Neural crest cell (in vitro differentiated cells): ENCODE data around the gene OBSCN. TPM values are rescaled to one million over a fixed set of nuclear protein-coding genes. Genes with fewer than 3 reads are reported as not detected.

Experiments used
- DNase-seq: peaks from one replicate; pipeline ENCODE4 v3.0.0; 2021; ENCODE audit warnings: low read depth, mixed read lengths, low spot score
- H3K27ac Mint-ChIP-seq: one replicate; pipeline ENCODE4 v1.8.0; 2021; ENCODE audit warnings: mild to moderate bottlenecking, mixed read lengths; ENCODE audit not compliant: unreplicated experiment
- H3K27me3 Mint-ChIP-seq: 2 replicates; pipeline ENCODE4 v1.8.0; 2021; ENCODE audit warnings: low read depth, mild to moderate bottlenecking, mixed read lengths
- H3K36me3 Mint-ChIP-seq: 2 replicates; pipeline ENCODE4 v1.8.0; 2021; ENCODE audit warnings: low read depth, mild to moderate bottlenecking, mixed read lengths
- H3K4me1 Mint-ChIP-seq: 2 replicates; pipeline ENCODE4 v1.8.0; 2021; ENCODE audit warnings: mixed read lengths
- H3K4me3 Mint-ChIP-seq: one replicate; pipeline ENCODE4 v1.8.0; 2021; ENCODE audit warnings: mild to moderate bottlenecking, mixed read lengths
- H3K9me3 Mint-ChIP-seq: 2 replicates; pipeline ENCODE4 v1.8.0; 2021; ENCODE audit warnings: mixed read lengths
- CTCF ChIP-seq: fragments of 200-600 bp; sonication (generic); conservative IDR thresholded peaks from 2 replicates; pipeline ENCODE4 v1.5.0; 2021; ENCODE audit warnings: antibody characterized with exemption, mild to moderate bottlenecking
- total RNA-seq: library from RNA; stranded (reverse); gene quantifications from 2 replicates; pipeline ENCODE4 v1.2.1, GENCODE V29; 2021

The OBSCN gene
- total RNA-seq, 1 donor from 2014 or later = 40.1 TPM

- H3K4me1 Mint-ChIP-seq = no peaks in the 10 kb centered on the region
- no peak overlapping the region for H3K27ac Mint-ChIP-seq
- no peaks in the 10 kb centered on the region for H3K27me3 Mint-ChIP-seq
- DNase-seq = no peak
- H3K4me3 Mint-ChIP-seq = no peak overlapping the region
- H3K36me3 Mint-ChIP-seq = no peaks in the 10 kb centered on the region
- TF ChIP-seq CTCF = no peak
- no peaks in the 10 kb centered on the region for H3K9me3 Mint-ChIP-seq
These were observed 33.1 kb upstream of the OBSCN start for GRCh38 chr1:228174482-228175315.

GRCh38 chr1:228175316-228176023, 32.4 kb upstream of the OBSCN start:
- Mint-ChIP-seq H3K27ac (no peak overlapping the region), H3K9me3 (no peaks in the 10 kb centered on the region), H3K27me3 (no peaks in the 10 kb centered on the region), H3K4me1 (no peaks in the 10 kb centered on the region), H3K4me3 (no peak overlapping the region), H3K36me3 (no peaks in the 10 kb centered on the region)
- DNase-seq = no peak
- TF ChIP-seq CTCF = no peak

- no peak overlapping the region for H3K4me3 Mint-ChIP-seq
- H3K27me3 Mint-ChIP-seq = no peaks in the 10 kb centered on the region
- H3K4me1 Mint-ChIP-seq = no peaks in the 10 kb centered on the region
These were observed 31.8 kb upstream of the OBSCN start for GRCh38 chr1:228176024-228176395.

GRCh38 chr1:228176461-228177182, 31.2 kb upstream of the OBSCN start:
- Mint-ChIP-seq H3K9me3 (no peaks in the 10 kb centered on the region), H3K27ac (no peak overlapping the region), H3K4me1 (no peaks in the 10 kb centered on the region), H3K27me3 (no peaks in the 10 kb centered on the region), H3K4me3 (no peak overlapping the region), H3K36me3 (no peaks in the 10 kb centered on the region)
- TF ChIP-seq CTCF = no peak
- DNase-seq = no peak

More at GRCh38 chr1:228176024-228176395, 31.8 kb upstream of the OBSCN start:
- Mint-ChIP-seq H3K9me3 (no peaks in the 10 kb centered on the region), H3K36me3 (no peaks in the 10 kb centered on the region), H3K27ac (no peak overlapping the region)
- DNase-seq = no peak
- TF ChIP-seq CTCF = no peak

- no peak overlapping the region for H3K27ac Mint-ChIP-seq
- no peaks in the 10 kb centered on the region for H3K9me3 Mint-ChIP-seq
- H3K27me3 Mint-ChIP-seq = no peaks in the 10 kb centered on the region
- no peak for TF ChIP-seq CTCF
- DNase-seq = no peak
- H3K4me1 Mint-ChIP-seq = no peaks in the 10 kb centered on the region
- no peaks in the 10 kb centered on the region for H3K36me3 Mint-ChIP-seq
- H3K4me3 Mint-ChIP-seq = no peak overlapping the region
These were observed 30.7 kb upstream of the OBSCN start for GRCh38 chr1:228177183-228177475.
